GM04503 (cell line): ENCODE results near the gene LKAAEAR1.

ENCODE experiments used
- DNase-seq: peaks from one replicate; pipeline ENCODE4 v3.0.0-alpha.2; 2012; ENCODE audit warnings: low read depth

Gene LKAAEAR1

DNA sequence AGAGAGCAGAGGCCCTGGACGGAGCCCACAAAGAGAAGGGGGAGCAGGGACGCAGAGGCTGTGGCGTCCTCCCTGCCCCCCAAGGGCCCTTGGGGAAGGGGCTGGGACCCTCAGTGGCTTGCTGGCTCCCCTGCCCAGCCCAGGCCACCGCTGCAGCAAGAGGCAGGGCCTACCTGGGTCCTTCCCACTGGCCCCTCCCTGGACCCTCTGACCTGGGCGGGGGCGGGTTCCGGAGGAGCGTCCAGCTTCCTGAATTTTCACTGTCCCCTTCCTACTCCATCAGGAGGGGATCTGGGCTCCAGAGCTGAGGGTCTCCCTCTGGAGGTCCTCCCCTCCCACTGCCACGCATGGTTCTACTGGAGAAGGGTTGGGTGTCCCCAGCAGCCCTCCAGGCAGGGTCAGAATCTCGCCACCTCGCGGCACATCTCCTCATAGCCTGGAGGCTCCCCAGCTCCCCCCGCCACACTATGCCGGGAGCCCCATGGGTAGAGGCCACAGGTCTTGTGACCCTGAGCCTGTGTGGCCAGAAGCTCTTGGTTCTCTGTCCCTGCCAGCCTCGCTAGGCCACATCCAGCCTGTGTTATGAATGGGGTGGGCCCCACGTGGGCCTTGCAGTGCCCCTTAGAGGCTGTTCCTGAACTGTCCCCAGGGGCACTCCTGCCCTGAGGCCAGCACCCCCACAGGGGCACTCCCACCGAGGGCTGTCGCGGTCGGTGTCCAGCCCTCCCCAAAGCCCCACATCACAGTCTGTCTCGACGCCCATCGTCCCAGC is 33.8 kb downstream of the LKAAEAR1 start:
- no peak for DNase-seq

DNA sequence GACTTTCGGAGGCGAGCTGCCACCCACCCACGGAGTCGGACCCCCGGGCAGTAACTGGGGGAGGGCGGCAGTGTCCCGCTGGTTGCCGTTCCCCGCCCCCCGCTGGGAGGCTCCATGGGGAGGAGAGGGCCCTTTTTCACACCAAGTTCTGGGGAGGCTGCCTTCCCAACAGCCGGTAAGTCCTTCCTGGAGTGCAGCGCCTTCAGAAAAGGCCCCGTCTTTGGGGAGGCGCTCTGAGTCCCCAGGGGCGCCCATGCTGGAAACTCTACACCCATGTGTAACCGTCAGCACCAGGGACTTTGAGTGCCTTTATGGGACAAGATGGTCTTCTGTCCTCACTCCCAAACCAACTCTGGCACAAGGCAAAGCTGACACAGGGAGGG is 34.3 kb downstream of the LKAAEAR1 start:
- no peak for DNase-seq

DNA sequence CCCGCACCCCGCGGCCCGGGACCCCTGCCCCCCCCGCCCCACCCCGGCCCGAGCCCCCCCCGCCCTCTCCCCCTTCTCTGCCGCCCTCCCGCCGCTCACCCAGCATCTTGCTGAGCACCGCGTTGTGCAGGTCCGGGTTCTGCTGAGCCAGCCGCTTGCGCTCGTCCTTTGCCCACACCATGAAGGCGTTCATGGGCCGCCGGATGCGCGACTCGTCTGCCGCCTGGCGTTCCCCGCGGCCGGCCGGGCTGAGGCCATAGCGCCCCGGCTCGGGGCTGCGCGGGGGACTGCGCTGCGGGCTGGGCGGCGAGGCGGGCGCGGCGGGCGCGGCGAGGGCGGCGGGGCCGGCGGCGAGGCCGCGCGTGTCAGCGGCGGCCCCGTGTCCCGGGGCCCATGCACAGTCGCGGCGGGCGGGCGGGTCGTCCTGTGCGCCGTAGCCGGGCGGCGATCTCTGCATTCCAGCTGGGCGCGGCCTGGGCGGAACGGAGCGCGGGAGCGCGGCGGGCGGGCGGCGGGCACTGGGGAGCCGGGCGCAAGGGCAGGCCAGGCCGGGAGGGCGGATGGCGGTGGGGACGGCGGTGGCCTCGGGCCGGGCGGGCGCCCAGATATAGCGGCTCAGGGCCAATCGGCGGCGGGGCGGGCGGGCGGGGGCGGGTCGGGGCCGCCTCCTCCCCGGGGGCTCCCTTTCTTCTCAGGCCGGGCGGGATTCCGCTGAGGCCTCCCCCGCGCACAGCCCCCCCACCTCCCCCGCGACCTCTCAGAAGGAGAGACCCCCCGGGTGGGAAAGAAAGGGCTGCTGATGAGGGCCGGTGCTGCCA is 34.9 kb downstream of the LKAAEAR1 start, which contains the start of gene SOX18:
Gene SOX18 (minus strand): TSS at position 580 of the 818 bp plus-strand sequence. CDS start 123 bp downstream, at position 457.
- no peak for DNase-seq

DNA sequence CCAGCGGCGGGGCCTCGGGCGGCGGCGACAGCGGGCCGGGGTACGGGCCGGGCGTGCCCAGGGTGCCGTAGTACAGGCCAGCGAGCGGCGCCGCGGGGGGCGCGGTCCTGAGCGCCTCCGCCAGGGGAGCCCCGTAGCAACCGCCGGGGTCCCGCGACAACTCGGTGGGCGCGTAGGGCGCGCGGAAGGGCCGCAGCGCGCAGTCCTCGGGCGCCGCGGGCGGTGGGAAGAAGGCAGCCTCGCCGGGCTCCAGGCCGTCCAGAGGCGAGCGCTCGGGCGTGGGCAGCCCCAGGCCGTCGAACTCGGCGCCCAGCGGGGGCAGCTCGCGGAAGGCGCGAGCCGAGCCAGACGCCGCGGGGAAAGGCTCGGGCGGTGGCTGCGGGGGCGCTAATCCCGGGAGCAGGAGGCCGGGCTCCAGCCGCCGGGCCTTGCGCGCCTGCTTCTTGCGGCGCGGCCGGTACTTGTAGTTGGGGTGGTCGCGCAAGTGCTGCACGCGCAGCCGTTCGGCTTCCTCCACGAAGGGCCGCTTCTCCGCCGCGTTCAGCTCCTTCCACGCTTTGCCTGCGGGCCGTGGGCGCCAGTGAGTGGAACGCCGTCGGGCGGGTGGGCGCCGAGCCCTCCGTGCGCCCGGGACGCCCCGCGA is 35.7 kb downstream of the LKAAEAR1 start:
- no peak for DNase-seq

DNA sequence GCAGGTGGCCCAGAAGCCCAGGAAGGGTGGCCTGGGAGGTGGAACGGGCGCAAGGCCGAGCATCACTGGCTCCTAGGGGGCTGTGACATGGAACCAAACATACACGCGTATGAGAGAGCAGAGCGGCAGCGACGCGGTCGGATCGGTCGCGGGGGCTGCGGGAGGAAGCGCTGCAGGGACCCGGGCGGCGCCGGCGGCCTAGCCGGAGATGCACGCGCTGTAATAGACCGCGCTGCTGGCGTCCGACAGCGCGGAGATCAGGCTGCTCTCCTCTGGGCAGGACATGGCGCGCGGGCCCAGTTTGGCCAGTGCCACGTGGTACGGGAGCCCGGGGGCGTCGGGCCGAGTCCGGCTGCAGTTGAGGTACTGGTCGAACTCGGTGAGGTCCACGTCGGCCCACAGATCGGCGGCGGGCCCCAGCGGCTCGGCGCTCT is 36.2 kb downstream of the LKAAEAR1 start:
- DNase-seq, result no peak

DNA sequence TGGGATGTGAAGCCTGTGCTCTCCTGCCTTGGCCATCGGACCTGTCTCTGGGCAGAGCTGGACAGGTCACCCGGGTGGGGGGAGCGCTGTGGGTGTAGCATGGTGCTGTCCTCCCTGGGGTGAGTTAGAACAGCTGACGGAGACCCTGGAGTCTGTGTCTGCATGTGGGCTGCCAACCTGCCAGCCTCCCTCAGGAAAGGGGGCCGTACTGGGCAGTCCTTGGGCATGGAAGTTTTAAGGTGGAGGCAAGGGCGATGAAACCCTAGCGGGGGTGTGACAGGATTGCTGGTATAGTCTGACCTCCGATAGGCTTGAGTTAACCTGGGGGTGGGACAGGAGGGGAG is 37.2 kb downstream of the LKAAEAR1 start:
- DNase-seq, result no peak

DNA sequence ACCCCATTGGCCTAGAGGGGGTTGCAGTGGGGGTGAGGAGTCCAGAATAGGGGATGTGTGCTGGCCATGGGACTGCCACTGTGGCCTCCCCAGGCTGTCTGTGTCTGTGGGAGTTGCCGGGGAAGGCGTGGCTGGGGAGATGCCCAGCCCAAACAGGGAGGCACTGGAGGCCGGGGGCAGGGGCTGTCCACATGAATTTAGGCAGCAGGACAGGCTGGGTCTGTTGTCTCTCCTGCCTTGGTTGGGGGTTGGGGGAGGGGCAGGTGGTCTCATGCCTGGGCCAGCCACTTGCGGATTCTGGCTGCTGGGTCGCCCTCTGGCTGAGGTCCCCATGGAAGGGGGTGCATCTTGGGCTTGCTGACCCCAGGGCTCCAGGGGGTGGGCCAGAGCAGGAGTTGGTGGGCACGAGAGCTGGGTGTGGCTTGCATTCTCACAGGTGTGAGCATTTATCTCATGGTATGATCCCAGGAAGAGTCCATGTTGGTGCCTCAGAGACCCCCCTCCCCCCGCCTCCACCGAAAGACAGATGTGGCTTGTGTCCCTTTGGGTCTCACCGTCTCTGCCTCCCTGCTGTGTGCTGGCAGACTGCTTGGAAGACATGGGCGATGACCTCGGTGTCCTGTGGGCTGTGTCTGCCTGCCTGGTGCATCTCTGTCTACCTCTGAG is 38.7 kb downstream of the LKAAEAR1 start:
- DNase-seq, result no peak

DNA sequence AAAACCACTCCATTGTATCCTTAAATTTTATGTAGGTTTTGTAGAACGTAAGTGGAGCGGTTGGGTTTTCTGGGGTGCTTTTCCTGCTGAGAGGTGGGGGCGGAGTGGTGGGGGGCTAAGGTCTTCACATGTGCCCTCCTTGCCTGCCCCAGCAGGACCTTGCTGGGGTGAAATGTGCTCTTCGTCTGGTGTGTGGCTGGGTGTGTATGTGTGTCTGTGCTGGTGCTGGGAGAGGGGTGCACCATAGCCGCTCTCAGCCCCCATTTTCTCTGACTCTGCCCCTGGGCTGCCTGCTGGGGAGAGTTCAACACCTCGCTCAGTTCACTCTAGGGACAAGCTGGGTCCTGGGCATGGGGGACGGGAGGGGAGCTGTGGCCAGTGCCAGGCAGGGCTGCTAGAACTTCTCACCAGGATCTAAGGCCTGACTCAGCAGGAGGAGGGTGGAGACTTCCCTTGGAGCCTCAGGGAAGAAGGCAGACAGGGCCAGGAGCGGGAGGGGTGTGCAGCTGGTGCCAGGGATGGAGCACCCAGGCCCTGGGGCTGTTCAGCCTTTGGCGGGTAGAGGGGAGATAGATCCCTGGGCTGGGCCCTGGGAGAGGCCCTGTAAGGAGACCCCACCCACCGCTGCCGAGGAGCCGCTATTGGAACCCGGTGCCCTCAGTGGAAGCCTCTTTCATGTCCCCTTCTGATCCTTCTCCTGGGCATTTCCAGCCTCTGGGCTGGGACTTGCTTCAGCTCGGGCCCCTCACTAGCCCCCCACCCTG is 39.5 kb downstream of the LKAAEAR1 start:
- DNase-seq, result no peak

DNA sequence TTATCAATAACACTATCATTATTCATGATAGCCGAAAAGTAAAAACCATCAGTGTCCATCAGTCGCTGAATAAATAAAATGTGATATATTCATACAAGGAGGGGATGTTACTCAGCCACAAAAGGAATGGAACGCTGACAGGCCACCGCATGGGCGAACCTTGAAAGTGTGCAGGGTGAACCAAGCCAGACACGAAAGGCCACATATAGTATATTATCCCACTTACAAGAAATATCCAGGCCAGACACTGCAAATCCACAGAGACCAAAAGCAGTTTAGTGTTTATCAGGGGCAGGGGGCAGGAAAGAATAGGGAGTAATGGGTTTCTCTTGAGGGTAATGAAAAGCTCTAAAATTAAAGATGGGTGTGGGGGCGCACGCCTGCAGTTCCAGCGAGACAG is 40.4 kb downstream of the LKAAEAR1 start:
- DNase-seq, result no peak

DNA sequence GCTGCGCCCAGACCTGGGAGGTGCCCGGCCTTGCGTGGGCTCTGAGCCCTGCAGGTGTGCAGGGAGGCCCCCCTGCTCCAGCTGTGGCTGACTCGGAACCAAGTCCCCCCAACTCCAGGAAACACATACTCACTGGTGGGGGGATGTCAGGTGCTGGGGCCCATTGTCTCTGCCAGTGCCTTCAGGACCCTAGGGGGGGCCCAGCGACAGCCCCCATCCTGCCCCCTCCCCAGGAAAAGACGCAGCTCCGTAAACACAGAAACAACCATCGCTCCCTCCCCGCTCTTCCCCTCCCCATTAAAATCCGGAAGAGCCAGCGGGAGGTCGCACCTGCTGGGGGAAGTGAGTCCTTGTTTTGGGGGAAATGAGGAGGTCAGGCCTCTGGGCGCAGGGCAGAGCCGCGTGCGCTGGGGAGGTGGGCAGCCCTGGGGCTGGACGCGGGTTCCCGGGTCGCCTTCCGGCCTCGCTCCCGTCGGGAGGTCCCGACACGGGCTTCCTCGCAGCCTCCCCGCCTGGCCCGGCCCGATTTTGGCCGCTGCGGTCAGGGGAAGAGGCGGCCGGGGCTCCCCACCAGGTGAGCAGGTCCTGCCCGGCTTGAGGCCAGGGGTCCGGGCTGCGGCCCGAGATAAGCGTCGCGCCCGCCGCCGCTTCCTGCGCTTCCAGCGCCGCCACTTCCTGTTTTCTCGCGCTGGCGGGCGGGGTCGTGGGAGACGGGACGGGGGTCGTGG is 42.0 kb downstream of the LKAAEAR1 start:
- no peak for DNase-seq

DNA sequence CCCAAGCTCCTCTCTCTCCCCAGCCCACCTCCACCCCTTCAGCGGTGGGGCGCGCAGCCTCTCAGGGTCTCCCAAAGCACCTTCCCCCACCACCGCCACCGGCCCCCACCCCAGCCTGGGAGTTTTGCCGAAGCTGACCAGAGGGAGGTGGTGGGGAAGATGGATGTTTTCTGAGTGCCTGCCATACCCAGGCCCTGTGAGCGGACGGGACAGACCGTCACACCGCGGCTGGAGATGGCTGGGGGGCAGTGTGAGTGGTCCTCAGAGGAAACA is 42.5 kb downstream of the LKAAEAR1 start:
- DNase-seq, result no peak

DNA sequence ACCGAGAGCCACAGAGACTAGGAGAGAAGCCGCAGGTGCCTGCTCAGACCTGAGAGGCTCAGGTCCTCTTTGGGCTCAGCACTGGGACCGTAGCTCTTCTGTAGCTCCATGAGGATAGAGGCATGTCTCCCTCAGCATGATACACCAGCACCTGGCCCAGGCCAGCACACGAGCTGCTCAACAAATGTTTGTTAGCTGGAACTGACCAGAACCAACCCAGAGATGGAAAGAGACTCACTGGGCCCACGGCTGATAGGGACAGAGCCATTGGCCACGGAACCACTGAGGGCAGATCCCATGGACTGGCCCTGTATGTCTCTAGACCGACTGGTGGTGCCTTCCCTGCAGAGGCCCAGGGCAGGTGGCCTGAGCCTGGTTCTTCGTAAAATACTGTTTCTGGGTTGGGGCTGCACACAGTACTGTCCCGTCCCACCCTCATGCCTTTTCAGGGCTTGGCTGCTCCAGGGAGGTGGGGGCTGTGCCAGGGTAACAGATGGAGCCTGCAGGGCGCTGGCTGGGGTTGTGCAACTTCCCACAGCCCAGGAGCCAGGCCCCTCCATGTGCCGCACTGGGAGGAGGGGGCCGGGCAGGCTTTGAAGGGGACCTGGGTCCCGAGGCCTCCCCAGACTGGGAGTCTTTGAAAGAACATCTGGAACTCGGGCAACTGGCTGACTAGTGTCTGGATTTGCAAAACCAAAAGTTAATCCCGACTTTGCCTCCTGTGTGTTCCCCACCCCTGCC is 43.0 kb downstream of the LKAAEAR1 start:
- DNase-seq, result no peak

DNA sequence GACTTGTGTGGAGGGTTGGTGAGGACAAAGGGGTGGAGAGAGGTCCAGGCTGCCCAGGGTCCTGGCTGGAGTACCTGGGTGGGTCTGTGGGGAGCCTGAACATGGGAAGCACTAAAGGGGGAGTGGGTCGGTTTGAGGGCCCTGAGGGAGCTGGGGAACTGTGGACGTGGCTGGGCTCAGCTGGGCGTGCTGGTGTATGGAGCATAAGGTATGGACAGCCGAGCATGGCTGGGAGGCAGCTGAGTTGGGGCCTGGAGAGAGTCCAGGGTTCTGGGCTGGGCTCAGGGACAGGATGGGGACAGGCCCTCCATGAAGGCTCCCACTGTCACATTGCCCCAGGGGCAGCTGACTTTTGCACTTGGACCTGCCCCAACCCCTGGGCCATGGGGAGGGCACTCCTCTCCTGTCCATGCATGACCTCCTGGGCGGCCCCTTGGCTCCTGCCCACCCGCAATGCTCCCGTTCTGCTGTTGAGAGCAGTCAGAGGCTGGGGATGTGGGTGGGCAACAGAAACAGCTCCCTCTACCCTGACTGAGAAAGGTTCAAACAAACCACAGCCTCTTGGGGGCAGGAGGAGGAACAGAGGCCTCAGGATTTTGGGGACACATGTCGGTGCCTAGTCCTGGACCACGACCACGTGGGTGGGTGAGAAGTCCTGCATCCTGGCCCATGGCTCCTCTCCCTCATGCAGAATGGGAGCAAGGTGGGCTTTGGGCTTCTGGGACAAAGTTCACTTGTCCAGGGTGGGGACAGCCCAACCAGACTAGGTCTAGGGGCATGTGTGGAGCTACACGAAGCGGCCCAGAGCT is 43.8 kb downstream of the LKAAEAR1 start:
- no peak for DNase-seq

DNA sequence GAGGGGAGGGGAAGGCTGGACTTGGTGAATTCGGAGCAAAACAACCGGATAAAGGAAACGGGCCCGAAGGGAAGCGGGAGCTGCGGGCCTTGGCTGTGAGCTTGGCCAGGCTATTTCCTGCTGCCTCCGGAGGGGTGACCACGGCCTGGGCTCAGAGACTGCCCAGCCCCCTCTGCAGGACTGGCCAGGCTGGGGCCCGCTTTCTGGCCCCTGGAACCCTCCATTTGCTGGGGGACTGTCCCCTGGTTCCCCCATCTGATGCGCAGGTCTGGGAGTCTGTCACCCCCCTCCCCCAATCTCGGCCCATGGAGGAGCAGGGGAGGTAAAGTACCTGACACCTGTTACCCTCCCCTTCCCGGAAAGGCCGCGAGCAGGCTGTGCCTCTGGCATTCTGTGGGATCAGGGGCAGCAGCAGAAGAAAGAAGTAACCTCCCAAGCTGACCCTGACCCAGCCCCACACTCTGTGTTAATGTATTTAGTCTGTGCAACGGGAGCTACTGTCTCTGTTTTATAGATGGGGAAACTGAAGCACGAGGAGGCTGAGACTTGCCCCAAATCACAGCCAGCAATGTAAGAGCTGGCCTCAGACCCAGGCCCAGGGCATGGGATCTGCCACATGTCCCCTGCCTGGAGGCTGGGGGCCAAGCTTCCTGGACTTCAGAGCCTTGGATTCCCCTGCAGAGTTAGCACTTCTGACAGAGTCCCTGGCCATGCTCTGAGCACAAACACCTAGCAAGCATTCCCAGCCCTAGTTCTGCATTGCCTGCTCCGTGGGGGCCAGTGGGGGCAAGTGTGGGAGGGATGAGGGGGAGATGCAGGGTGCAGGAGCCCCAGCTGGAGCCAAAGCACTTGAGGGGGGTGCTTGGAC is 44.7 kb downstream of the LKAAEAR1 start:
- DNase-seq, result no peak

DNA sequence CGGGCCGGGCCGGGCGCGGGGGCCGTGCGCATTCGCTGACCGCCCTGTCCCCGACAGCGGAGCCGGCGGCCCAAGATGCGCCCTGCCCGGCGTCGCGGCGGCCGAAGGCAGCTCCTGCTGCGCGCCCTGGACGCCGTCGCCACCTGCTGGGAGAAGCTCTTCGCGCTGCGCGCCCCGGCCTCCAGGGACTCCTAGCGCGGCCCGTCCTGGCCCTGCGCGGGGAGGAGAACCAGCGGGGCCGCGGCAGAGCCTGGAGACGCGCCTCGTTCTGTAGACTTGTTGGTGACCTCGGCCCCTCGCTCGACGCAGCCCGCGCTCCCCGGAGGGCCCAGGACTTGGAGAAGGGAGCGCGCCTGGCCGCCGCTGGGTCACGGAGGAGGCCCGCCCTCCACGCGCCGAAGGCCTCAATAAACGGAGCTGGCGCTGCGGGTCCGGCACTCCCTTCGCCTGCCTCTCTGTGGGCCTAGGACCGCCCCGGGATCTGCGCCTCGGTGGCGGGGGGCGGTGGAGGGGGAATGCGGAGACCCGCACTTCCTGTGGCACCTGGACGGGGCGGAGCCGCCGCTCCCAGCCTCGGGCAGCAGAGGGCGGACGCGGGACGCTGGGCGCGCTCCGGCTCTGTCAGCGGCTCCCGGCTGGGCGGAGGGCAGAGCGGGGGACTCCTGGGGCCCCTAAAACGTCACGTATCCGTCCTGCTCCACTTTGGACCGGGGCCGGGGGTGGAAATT is 45.5 kb downstream of the LKAAEAR1 start:
- DNase-seq, result no peak

DNA sequence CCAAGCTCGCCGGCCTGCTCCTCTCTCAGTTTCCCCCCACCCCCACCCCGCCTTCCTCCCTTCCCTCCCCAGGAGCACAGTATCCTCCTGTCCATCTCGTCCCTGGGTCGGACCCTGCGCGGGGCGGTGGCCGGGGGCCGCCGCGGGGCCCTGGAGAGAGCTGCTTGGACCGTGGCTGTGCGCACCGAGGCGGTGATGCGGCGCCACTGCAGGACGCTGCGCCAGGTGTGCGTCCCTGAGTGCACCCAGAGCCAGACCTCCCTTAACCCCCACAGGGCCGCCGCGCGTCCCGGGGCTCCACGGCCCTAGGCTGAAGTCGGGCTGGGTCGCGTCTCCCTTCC is 46.0 kb downstream of the LKAAEAR1 start:
- DNase-seq, result no peak

DNA sequence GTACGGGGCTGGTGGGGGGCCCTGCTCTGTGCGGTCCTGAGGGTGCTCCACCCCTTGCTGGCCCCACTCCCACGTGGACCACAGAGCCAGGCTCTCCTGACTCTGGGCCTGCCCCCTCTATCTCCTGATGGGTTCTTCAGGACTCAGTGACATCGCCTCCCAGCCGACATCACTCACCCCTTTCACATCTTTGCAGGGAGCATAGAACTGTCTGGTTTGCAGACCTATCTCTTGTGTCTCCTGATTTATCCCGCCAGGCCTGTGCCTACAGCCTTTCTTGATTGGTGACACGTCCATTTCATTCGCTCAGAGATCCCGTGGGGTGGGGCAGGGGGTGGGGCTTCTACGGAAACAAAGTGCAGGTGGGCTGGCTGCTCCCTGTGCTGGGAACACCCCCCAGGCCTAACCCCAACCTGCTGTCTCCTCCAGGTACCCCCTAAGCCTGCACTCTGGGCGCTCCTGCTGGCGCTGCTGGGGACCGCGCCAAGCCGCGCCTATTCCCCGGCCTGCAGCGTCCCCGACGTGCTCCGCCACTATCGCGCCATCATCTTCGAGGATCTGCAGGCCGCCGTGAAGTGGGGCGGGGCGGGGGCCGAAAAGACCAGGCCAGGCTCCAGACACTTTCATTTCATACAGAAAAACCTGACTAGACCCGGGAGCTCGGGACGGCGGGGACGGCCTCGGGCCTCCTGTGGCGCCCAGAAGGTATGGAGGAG is 46.5 kb downstream of the LKAAEAR1 start:
- DNase-seq, result no peak

DNA sequence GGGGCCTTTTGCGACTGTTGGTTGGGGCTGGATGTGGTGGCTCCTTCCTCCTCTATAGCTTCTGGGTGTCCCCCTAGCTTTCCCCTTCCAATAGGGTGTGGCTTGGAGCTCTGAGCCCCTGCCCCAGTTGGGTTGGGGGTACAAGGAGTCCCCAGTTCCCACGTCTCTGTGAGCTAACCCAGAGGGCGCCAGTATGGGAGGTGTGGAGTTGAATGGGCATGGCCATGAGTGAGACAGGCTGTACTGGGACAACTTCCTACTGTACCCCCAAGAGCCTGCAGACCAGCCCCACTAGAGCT is 47.0 kb downstream of the LKAAEAR1 start:
- no peak for DNase-seq
